H1 (cell line): ENCODE data around the gene C2CD4D. TPM values are rescaled to one million over a fixed set of nuclear protein-coding genes. Genes with fewer than 3 reads are reported as not detected.

Source experiments
- GABPA ChIP-seq: IDR thresholded peaks from 2 replicates; pipeline ENCODE4 v1.6.1; 2011; ENCODE audit warnings: mild to moderate bottlenecking, low read length, moderate library complexity, borderline replicate concordance; ENCODE audit not compliant: insufficient read depth
- SIX5 ChIP-seq: IDR thresholded peaks from 2 replicates; pipeline ENCODE4 v1.6.1; 2011; ENCODE audit warnings: mild to moderate bottlenecking, low read depth, low read length
- polyA plus RNA-seq, 7 experiments: library from polyadenylated mRNA; depleted of rRNA in 3 of 7; stranded (reverse) in 5 of 7; unstranded in 2 of 7; fragments of >200 nt in 5 of 7; fragments of 200-250 nt in 2 of 7; gene quantifications; 1 replicate in 5 of 7; 2 replicates in 1 of 7; 4 replicates in 1 of 7; pipeline versions ENCODE4 v1.2.1 to v1.2.3, GENCODE V29; 2011 to 2013; ENCODE audit warnings: missing spikeins in 2 of 7, mixed read lengths in 2 of 7
- total RNA-seq: library from RNA; stranded (reverse); fragmentation: NEBNext Ultra II Directional; extraction: Animal tissue kit (Norgen Biotek cat#: 25700); gene quantifications from 2 replicates; pipeline ENCODE4 v1.2.1, GENCODE V29; 2021

The C2CD4D gene
- total and polyA plus RNA-seq, 2 of the 8 experiments (the other 6 are each of a cell fraction or from before 2014, with no cell fraction given), result 0.41 to 0.71 TPM

DNA sequence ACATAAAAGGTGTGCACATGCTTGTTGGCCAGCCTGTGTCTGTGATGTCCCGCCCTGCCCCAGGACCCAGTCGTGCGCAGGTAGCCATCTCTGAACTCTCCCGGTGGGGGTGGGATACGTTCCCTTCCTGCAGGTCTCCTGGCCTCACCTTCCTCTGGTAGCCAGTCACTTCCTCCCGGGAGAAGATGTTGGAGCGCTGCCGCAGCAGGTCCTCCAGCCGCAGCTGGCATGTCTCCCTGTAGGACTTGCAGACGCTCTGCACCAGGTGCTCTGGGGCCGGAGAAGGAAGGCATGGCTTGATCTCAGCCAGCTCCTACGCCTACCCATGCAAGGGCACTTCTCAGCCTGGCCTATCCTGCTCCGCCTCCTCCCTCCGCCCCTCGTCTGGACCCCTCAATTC, 25.2 kb downstream of the C2CD4D start (continued):
- TF ChIP-seq SIX5, result no peak
- no peak for TF ChIP-seq GABPA
